Raji (cell line): ENCODE measurements around the gene CNGA1.

ENCODE experiments used
- POLR2A ChIP-seq: IDR thresholded peaks from 2 replicates; pipeline ENCODE4 v1.6.1; 2011; ENCODE audit warnings: low read depth, low read length, control low read depth; ENCODE audit not compliant: insufficient read depth

CNGA1 gene

GRCh38 chr4:48016141-48017107 lies at the start of gene CNGA1, which contains the start of gene NIPAL1:
CNGA1 (minus strand) TSS chr4:48016681; CDS start chr4:47952689, 63,992 bp downstream.
NIPAL1 (plus strand) TSS chr4:48016772; CDS start chr4:48016840, 68 bp downstream.
- TF ChIP-seq POLR2A = no peak

- no peak for TF ChIP-seq POLR2A
Observed at GRCh38 chr4:48065587-48066052, 49.1 kb upstream of the CNGA1 start.

GRCh38 chr4:48064349-48064748 lies 47.9 kb upstream of the CNGA1 start:
- TF ChIP-seq POLR2A = no peak

GRCh38 chr4:48058617-48059530 lies 42.4 kb upstream of the CNGA1 start:
- TF ChIP-seq POLR2A = no peak

GRCh38 chr4:48051078-48051477 lies 34.6 kb upstream of the CNGA1 start:
- TF ChIP-seq POLR2A = no peak

GRCh38 chr4:48049483-48049882 lies 33.0 kb upstream of the CNGA1 start:
- no peak for TF ChIP-seq POLR2A

GRCh38 chr4:48047896-48048295 lies 31.4 kb upstream of the CNGA1 start:
- TF ChIP-seq POLR2A = no peak

GRCh38 chr4:48047421-48047844 lies 31.0 kb upstream of the CNGA1 start:
- no peak for TF ChIP-seq POLR2A

GRCh38 chr4:48046059-48046458 lies 29.6 kb upstream of the CNGA1 start:
- TF ChIP-seq POLR2A = no peak

GRCh38 chr4:48044298-48044697 lies 27.8 kb upstream of the CNGA1 start:
- no peak for TF ChIP-seq POLR2A

- TF ChIP-seq POLR2A = no peak
Observed at GRCh38 chr4:48043504-48043903, 27.0 kb upstream of the CNGA1 start.

- TF ChIP-seq POLR2A = no peak
Observed at GRCh38 chr4:48042979-48043461, 26.5 kb upstream of the CNGA1 start.

- no peak for TF ChIP-seq POLR2A
Observed at GRCh38 chr4:48041535-48042137, 25.2 kb upstream of the CNGA1 start.

- no peak for TF ChIP-seq POLR2A
Observed at GRCh38 chr4:48039561-48039960, 23.1 kb upstream of the CNGA1 start.

- TF ChIP-seq POLR2A = no peak
Observed at GRCh38 chr4:48038666-48039065, 22.2 kb upstream of the CNGA1 start.
